GM18498 (cell line): ENCODE measurements around the gene DNAJC7.

Experiments used
- ATAC-seq: cut with Tn5 transposase; IDR thresholded peaks from one replicate; pipeline ENCODE4 v1.9.1; 2021; ENCODE audit warnings: mild to moderate bottlenecking, moderate library complexity; ENCODE audit not compliant: unreplicated experiment

The DNAJC7 gene

DNA sequence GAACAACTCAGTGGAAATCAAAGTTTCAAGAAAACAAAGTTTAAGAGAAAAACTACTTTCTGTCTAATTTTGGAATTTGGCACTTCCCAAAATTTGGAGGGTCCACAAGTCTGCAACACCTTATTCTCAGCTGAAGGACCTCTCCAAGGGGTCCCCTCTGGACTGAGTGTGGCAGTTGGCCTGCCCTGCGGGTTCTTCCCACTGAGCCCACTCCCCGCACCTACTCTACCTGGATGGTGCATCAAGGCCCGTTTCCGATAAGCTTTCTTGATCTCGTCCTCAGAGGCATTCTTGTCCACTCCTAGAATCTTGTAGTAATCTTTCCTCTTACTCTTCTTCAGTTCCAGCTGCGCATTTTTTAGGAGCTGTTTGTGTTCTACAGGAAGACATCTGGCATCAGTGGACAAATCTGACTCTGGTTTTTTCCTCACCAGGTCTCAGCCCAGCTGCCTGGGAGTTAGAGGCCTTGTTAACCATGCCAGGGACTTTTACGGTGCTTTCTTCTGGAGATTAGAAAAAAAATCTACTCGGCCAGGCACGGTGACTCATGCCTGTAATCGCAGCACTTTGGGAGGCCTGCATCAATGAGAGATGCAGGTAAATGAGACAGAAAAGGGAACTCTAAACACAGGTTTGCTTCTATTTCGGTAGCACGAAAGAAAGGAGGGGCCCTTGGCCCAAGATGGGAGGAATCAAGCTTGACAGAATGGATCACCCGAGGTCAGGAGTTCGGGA lies 35.0 kb downstream of the DNAJC7 start:
- no peak for ATAC-seq

GRCh38 chr17:41977991-41978390 lies 39.2 kb downstream of the DNAJC7 start:
- ATAC-seq, result no peak

- ATAC-seq, result no peak
These were observed 41.0 kb downstream of the DNAJC7 start for GRCh38 chr17:41976142-41976768.

GRCh38 chr17:41975099-41976083 lies 41.8 kb downstream of the DNAJC7 start:
- ATAC-seq, result no peak

- ATAC-seq, result no peak
These were observed 42.6 kb downstream of the DNAJC7 start for GRCh38 chr17:41974658-41975057.

GRCh38 chr17:41974031-41974430 lies 43.2 kb downstream of the DNAJC7 start:
- ATAC-seq, result no peak

- ATAC-seq, result no peak
These were observed 43.8 kb downstream of the DNAJC7 start for GRCh38 chr17:41973408-41973811.

- no peak for ATAC-seq
These were observed 44.5 kb downstream of the DNAJC7 start for GRCh38 chr17:41972571-41973407.

GRCh38 chr17:41971721-41972523 lies 45.3 kb downstream of the DNAJC7 start:
- no peak for ATAC-seq

DNA sequence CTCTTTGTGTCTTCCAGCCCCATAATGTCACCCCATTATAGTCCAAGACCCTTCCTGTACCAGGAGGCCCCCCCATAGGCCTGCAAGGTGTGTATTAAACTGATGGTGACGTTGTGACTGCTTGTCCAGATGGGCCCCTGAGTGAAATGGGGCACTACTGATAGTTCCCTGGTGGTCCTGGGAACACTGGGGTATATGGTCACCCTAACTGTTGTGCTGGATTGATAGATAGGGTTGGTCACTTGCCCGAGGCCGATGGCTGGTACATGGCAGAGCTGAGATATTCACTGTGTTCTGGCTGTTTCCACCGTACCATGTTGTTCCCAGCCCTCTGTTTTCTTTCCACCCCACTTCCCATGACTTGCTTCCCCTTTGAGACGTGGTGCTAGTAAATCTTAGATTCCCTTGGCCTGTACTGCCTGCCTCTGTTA lies 46.3 kb downstream of the DNAJC7 start:
- no peak for ATAC-seq

GRCh38 chr17:41968676-41969075 lies 48.6 kb downstream of the DNAJC7 start:
- no peak for ATAC-seq

DNA sequence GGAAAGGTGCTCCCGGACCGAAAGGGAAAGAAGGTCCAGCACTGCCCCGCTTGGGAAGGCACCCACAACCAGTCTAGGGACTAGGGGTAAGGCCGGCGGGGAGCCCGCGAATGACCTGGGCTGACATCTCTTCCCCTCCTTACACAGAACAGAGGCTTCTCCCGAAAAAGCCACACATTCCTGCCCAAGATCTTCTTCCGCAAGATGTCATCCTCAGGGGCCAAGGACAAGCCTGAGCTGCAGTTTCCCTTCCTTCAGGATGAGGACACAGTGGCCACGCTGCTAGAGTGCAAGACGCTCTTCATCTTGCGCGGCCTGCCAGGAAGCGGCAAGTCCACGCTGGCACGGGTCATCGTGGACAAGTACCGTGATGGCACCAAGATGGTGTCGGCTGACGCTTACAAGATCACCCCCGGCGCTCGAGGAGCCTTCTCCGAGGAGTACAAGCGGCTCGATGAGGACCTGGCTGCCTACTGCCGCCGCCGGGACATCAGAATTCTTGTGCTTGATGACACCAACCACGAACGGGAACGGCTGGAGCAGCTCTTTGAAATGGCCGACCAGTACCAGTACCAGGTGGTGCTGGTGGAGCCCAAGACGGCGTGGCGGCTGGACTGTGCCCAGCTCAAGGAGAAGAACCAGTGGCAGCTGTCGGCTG lies 49.2 kb downstream of the DNAJC7 start:
- no peak for ATAC-seq

DNA sequence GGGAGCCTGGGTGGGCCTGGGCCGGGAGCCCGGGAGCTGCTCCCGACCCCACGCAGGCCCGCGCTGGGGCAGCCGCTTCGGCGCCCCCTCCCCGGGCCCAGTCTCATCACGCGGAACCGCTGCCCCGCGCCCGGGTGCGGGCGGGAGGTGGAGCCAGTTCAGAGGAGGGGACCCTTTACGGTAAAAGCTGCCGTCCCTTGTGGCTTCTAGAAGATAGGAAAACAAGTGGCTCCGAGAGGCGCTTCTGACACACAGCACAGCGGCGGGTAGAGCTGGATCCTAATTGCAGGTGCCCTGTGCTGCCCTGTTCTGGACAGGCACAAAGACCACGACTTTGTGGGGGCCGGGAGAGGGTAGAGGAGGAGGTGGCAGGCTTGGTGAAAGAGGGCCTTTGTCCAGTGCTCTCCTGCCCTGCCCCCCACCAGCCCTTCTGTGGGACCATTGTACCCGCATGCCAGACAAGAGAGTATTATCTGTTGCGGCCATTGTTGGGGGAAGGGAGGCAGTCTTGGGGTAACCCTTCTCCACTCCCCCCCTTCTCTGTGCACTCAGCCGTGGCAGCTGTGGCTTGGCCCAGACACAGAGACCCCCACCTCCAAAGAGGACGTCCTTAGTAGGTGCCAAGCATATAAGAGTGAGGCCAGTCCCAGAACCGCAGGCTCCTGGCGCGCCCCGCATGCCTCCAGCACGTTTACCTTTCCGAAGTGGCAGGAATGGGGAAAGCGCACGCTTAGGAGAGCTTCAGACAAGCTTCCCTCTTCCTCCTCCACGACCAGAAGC lies 49.9 kb downstream of the DNAJC7 start:
- ATAC-seq, result peak; percentile 22

GRCh38 chr17:41966463-41967140 lies 50.6 kb downstream of the DNAJC7 start, which contains the start of gene CNP:
CNP (plus strand) TSS chr17:41966795; CDS start chr17:41966885, 90 bp downstream.
- peak; percentile 73 for ATAC-seq

- no peak for ATAC-seq
These were observed 51.4 kb downstream of the DNAJC7 start for GRCh38 chr17:41965694-41966462.

GRCh38 chr17:41962768-41963434 lies 54.3 kb downstream of the DNAJC7 start:
- no peak for ATAC-seq
